Kidney (tissue), 14 donors: Measurements from ENCODE around the gene PHACTR3. TPM values are rescaled to one million over a fixed set of nuclear protein-coding genes. Genes with fewer than 3 reads are reported as not detected.

ENCODE experiments used
- DNase-seq, 5 donors: peaks; one replicate each; pipeline ENCODE4 v3.0.0-alpha.2; 2013 to 2020
- FAIRE-seq: peaks from 2 replicates; lab custom pipeline; 2012; peaks lifted over from hg19 to GRCh38; lab: Jason Lieb, UNC
- H3K27ac ChIP-seq, 2 donors: one replicate each; pipeline ENCODE4 v1.7.0; 2013; ENCODE audit warnings: low read depth in 2 of 2, low read length in 2 of 2, inconsistent platforms in 1 of 2
- H3K27me3 ChIP-seq: one replicate; pipeline ENCODE4 v1.7.1; 2013; ENCODE audit warnings: low read length, inconsistent platforms; ENCODE audit not compliant: control insufficient read depth, insufficient read depth
- H3K36me3 ChIP-seq, 3 donors: one replicate each; pipeline versions ENCODE4 v1.7.0 to v1.7.1; 2013; ENCODE audit warnings: low read length in 3 of 3, control low read depth in 1 of 3, inconsistent platforms in 1 of 3; ENCODE audit not compliant: insufficient read depth in 3 of 3, control insufficient read depth in 2 of 3
- H3K4me1 ChIP-seq, 3 donors: one replicate each; pipeline versions ENCODE4 v1.7.0 to v1.7.1; 2013; ENCODE audit warnings: low read length in 3 of 3, inconsistent platforms in 1 of 3, low read depth in 1 of 3; ENCODE audit not compliant: control insufficient read depth in 2 of 3, insufficient read depth in 2 of 3
- H3K4me3 ChIP-seq, 3 donors: one replicate each; pipeline versions ENCODE4 v1.7.0 to v1.8.1; 2013; ENCODE audit warnings: low read length in 3 of 3, control low read depth in 1 of 3, inconsistent platforms in 1 of 3
- H3K9ac ChIP-seq, 3 donors: one replicate each; pipeline versions ENCODE4 v1.7.0 to v1.7.1; 2013; ENCODE audit warnings: low read length in 3 of 3, control low read depth in 1 of 3, inconsistent platforms in 1 of 3
- H3K9me3 ChIP-seq, 3 donors: one replicate each; pipeline versions ENCODE4 v1.7.0 to v1.7.1; 2013; ENCODE audit warnings: low read length in 3 of 3, control low read depth in 1 of 3, inconsistent platforms in 1 of 3; ENCODE audit not compliant: control insufficient read depth in 2 of 3, insufficient read depth in 1 of 3
- intact Hi-C: fragments of 100-400 bp; cut with DNase I; formaldehyde crosslinking; loops from one replicate; pipeline ENCODE4 v1.11.1; 2022
- polyA plus RNA-seq: library from polyadenylated mRNA; stranded (reverse); fragments of 350-450 nt; fragmentation: Illumina TruSeq; extraction: RNeasy Lipid Tissue Mini Kit (QIAGEN cat#74804); gene quantifications from one replicate; pipeline ENCODE4 v1.2.3, GENCODE V29; 2014; ENCODE audit warnings: low read depth, low replicate concordance; ENCODE audit not compliant: insufficient read depth
- total RNA-seq: library from RNA; stranded (reverse); fragmentation: NEBNext Ultra II Directional; extraction: Animal tissue kit (Norgen Biotek cat#: 25700); gene quantifications from one replicate; pipeline ENCODE4 v1.2.1, GENCODE V29; 2021
- TF ChIP-seq, protein P1 (sequence below): IDR thresholded peaks from 3 replicates; pipeline ENCODE4 v1.5.1; 2012; ENCODE audit warnings: mild to moderate bottlenecking, moderate library complexity, borderline replicate concordance; ENCODE audit not compliant: insufficient read depth; ENCODE audit errors: extremely low read depth
- donor health status: control.
- donor health status: control.
- donor health status: control.
- donor health status: control.
- donor health status: control.
- donor health status: DM: yes; HTN: yes; CAD: no.
- donor health status: Normal renal cell carcinoma (clear cell type).

The PHACTR3 gene
- total and polyA plus RNA-seq, 2 donors from 2014 or later, result 1.7 to 12.3 TPM

DNA sequence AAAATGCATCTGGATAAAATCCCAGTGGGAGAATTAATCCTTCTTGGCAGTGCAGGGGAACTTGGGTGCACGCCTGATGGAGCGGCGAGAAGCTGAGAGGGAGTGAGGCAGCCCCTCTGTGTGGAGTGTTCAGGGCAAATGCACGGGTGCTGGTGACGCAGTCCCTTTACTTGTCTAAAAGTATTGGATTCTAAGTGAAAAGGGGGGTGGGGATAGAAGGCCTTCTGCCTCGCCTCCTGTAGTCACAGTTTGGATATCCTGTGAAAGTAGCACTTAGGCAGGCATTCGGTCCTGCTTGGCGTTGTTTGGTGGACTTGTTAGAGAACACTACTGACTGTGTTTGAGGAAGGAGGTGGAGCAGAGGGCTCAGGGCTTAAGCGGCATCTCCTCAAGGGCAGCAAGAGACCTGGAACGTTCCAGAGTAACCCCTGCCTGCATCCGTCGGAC lies 39.3 kb downstream of the PHACTR3 start:
- Histone ChIP-seq H3K36me3 (no peaks in the 10 kb centered on the region), H3K9ac (no peak overlapping the region), H3K27me3 (no peaks in the 10 kb centered on the region), H3K9me3 (peaks cover 0 to 3% (median 3%) of the 10 kb centered on the region in 3 donors), H3K27ac (no peak overlapping the region), H3K4me3 (no peak overlapping the region), H3K4me1 (no peaks in the 10 kb centered on the region)
- FAIRE-seq (no peak), DNase-seq (no peak)
- TF ChIP-seq, protein P1, sequence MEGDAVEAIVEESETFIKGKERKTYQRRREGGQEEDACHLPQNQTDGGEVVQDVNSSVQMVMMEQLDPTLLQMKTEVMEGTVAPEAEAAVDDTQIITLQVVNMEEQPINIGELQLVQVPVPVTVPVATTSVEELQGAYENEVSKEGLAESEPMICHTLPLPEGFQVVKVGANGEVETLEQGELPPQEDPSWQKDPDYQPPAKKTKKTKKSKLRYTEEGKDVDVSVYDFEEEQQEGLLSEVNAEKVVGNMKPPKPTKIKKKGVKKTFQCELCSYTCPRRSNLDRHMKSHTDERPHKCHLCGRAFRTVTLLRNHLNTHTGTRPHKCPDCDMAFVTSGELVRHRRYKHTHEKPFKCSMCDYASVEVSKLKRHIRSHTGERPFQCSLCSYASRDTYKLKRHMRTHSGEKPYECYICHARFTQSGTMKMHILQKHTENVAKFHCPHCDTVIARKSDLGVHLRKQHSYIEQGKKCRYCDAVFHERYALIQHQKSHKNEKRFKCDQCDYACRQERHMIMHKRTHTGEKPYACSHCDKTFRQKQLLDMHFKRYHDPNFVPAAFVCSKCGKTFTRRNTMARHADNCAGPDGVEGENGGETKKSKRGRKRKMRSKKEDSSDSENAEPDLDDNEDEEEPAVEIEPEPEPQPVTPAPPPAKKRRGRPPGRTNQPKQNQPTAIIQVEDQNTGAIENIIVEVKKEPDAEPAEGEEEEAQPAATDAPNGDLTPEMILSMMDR, result no peak
- intact Hi-C loops, result no loop called here

DNA sequence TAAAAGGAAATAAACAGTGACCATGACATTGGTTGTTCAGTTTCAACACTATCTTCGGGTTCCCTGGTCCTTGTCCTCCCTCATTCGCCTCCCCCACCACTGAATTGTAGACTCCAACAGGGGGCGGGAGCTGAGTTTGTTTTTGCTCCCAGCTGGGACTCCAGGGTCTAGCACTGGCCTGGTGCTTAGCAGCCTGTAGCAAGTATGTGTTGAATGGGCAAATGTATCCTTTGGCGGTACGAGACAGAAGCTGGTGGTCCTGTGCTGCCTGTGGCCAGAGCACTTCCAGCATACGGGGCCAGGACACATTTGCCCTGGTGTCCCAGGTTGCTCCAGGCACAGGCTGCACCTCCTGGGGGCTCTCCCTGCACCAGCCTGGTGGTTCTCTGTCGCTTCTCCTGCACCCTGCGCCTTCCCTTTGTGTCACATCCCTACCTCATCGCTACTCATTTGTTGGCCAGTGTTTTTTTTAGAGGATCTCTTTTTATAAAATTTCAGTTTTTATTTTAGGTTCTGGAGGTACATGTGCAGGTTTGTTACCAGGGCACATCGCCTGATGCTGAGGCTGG lies 40.1 kb downstream of the PHACTR3 start:
- no peaks in the 10 kb centered on the region for H3K27me3 ChIP-seq
- H3K27ac ChIP-seq, result no peak overlapping the region
- no peaks in the 10 kb centered on the region for H3K36me3 ChIP-seq
- TF ChIP-seq, protein P1, result no peak
- no peaks in the 10 kb centered on the region for H3K4me1 ChIP-seq
- peaks cover 0 to 3% (median 3%) of the 10 kb centered on the region in 3 donors for H3K9me3 ChIP-seq
- H3K9ac ChIP-seq, result no peak overlapping the region
- FAIRE-seq (no peak), DNase-seq (no peak)
- H3K4me3 ChIP-seq, result no peak overlapping the region
- intact Hi-C loops, result no loop called here

DNA sequence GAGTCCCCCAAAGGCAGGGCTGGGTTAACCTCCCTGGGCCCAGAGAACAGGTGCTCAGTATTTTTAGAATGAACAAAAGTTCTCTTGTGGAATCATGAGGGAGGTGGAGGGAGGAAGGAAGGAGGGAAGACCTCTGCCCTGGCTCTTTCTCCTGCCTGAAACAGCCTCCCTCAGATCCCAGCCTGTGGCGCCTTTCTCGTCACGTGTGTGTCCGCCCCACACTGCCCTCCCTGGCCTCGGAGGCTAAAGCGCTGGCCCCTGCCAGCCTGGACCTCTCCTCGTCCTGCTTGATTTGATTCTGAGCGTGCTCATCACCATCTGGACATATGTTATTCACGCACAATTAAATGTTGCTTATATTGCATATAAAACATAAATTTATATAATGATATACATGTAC lies 40.9 kb downstream of the PHACTR3 start:
- intact Hi-C loops, result no loop called here
- DNase-seq (no peak), FAIRE-seq (no peak)
- H3K4me1 ChIP-seq, result no peaks in the 10 kb centered on the region
- H3K9me3 ChIP-seq, result peaks cover 0 to 3% (median 3%) of the 10 kb centered on the region in 3 donors
- no peaks in the 10 kb centered on the region for H3K27me3 ChIP-seq
- H3K4me3 ChIP-seq, result no peak overlapping the region
- H3K27ac ChIP-seq, result no peak overlapping the region
- TF ChIP-seq, protein P1, result no peak
- H3K9ac ChIP-seq, result no peak overlapping the region
- no peaks in the 10 kb centered on the region for H3K36me3 ChIP-seq
